Measurements from ENCODE around the gene TMEM260.
"Not testable (repeated sequence)": the region's sequence is repeated elsewhere in the genome, so short reads cannot be mapped to it uniquely, and the experiment has no call there.

The TMEM260 gene

GRCh38 chr14:56686416-56686815 is 106.8 kb downstream of the TMEM260 start:
- DNase-seq: peak; percentile 93

DNA sequence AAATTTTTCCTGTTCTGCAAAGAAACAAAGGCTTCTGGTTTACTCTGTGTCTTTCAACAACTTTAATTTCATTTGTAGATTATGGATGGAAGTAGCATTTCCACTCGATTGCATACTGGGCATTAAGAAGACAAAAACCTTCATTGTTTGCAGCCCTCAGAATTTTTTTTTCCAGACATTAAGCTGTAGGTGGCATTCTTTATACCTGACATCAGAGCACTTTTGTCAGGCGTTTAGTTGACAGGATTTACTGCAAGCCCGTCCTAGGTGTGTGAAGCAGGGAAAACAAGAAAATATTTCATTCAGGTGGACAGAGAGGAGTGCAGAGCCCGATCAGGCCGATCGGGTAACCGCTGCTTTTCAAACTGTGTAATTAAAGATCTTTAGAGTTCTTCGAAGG is 107.5 kb downstream of the TMEM260 start:
- DNase-seq: peak; percentile 50

DNA sequence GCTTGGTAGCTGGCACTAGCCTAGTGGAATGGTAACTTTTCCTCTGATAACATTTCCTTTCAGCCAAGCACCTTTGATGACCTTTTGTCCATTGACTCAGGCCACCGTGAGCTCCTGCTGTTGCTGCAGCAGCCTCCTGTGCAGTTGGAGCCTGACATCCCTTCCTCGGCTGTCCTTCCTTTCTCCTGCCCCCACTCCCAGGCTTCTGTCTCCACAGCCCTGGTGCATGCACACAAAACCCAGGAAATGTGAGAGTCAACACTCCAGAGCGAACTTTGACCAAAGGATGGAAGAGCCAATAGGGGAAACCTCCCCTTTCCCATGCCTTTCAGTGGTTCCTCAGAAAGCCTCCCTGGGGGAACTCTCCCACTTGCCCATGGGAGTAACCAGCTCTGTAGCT is 115.0 kb downstream of the TMEM260 start:
- DNase-seq: no peak

DNA sequence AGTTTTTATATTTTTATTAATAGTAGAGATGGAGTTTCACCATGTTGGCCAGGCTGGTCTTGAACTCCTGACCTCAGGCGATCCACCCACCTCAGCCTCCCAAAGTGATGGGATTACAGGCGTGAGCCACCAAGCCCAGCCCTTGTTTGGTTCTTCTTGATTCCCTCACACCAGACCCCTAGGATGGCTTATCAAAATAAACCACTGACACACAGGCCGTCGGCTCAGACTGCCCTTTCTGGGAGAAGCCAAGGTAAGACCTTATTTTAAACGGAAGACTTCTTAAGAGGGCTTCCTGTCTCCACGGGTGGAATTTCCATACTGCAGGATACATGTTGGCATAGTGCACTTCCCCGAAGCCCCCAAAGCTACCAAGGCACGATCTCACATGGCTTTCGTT is 115.6 kb downstream of the TMEM260 start:
- DNase-seq: not testable (repeated sequence)
